ENCODE data around the gene APOL3.
"Not testable (repeated sequence)": the region's sequence is repeated elsewhere in the genome, so short reads cannot be mapped to it uniquely, and the experiment has no call there.

APOL3 gene

GRCh38 chr22:36100908-36101307 lies 59.6 kb downstream of the APOL3 start:
- DNase-seq (ENCODE audit: low spot score), result not testable (repeated sequence)

GRCh38 chr22:36100134-36100824 lies 60.3 kb downstream of the APOL3 start:
- no peak for DNase-seq (ENCODE audit: low spot score)

GRCh38 chr22:36099561-36099960 lies 61.0 kb downstream of the APOL3 start:
- not testable (repeated sequence) for DNase-seq (ENCODE audit: low spot score)

GRCh38 chr22:36097880-36098279 lies 62.7 kb downstream of the APOL3 start:
- DNase-seq (ENCODE audit: low spot score), result no peak

- DNase-seq (ENCODE audit: low spot score), result not testable (repeated sequence)
Observed at GRCh38 chr22:36090772-36091171, 69.8 kb downstream of the APOL3 start.
